GM21526 (cell line): ENCODE results near the gene KCNK5.

Experiments
- ATAC-seq: cut with Tn5 transposase; IDR thresholded peaks from one replicate; pipeline ENCODE4 v1.9.1; 2021; ENCODE audit warnings: moderate library complexity; ENCODE audit not compliant: unreplicated experiment, low FRiP score

The KCNK5 gene

GRCh38 chr6:39228992-39229767 is at the start of gene KCNK5:
TSS of gene KCNK5 (minus strand) at chr6:39229475. CDS start at chr6:39229111, 364 bp downstream.
- peak; percentile 61 for ATAC-seq

- no peak for ATAC-seq
Measured at GRCh38 chr6:39276379-39276995, 47.2 kb upstream of the KCNK5 start.

- no peak for ATAC-seq
Measured at GRCh38 chr6:39274903-39275302, 45.6 kb upstream of the KCNK5 start.

GRCh38 chr6:39274471-39274870 is 45.2 kb upstream of the KCNK5 start:
- ATAC-seq: no peak

- no peak for ATAC-seq
Measured at GRCh38 chr6:39273406-39273821, 44.1 kb upstream of the KCNK5 start.

GRCh38 chr6:39269961-39270360 is 40.7 kb upstream of the KCNK5 start:
- no peak for ATAC-seq

GRCh38 chr6:39268721-39269120 is 39.4 kb upstream of the KCNK5 start:
- ATAC-seq: no peak

GRCh38 chr6:39268171-39268570 is 38.9 kb upstream of the KCNK5 start:
- no peak for ATAC-seq

GRCh38 chr6:39266782-39267355 is 37.6 kb upstream of the KCNK5 start:
- ATAC-seq: no peak

GRCh38 chr6:39266375-39266774 is 37.1 kb upstream of the KCNK5 start:
- no peak for ATAC-seq

GRCh38 chr6:39263303-39264037 is 34.2 kb upstream of the KCNK5 start:
- ATAC-seq: no peak

GRCh38 chr6:39261751-39262150 is 32.5 kb upstream of the KCNK5 start:
- no peak for ATAC-seq

GRCh38 chr6:39260953-39261352 is 31.7 kb upstream of the KCNK5 start:
- ATAC-seq: no peak

GRCh38 chr6:39260456-39260855 is 31.2 kb upstream of the KCNK5 start:
- ATAC-seq: no peak

- no peak for ATAC-seq
Measured at GRCh38 chr6:39256294-39256940, 27.1 kb upstream of the KCNK5 start.

- no peak for ATAC-seq
Measured at GRCh38 chr6:39254999-39255535, 25.8 kb upstream of the KCNK5 start.

- no peak for ATAC-seq
Measured at GRCh38 chr6:39251406-39251805, 22.1 kb upstream of the KCNK5 start.

GRCh38 chr6:39250507-39250906 is 21.2 kb upstream of the KCNK5 start:
- no peak for ATAC-seq

- ATAC-seq: no peak
Measured at GRCh38 chr6:39249278-39249677, 20.0 kb upstream of the KCNK5 start.

- no peak for ATAC-seq
Measured at GRCh38 chr6:39247667-39248194, 18.5 kb upstream of the KCNK5 start.
